Right ventricle myocardium inferior (tissue), 1 donor: ENCODE measurements around the gene DTX4. TPM values are rescaled to one million over a fixed set of nuclear protein-coding genes. Genes with fewer than 3 reads are reported as not detected.

ENCODE experiments used
- ATAC-seq: fragments of 200-7000 bp; cut with Tn5 transposase; one replicate; pipeline ENCODE4 v1.9.1; 2020; ENCODE audit warnings: mild to moderate bottlenecking, moderate library complexity
- DNase-seq: peaks from one replicate; pipeline ENCODE4 v3.0.0; 2021; ENCODE audit errors: missing footprints
- intact Hi-C: fragments of 100-400 bp; cut with DNase I; formaldehyde crosslinking; loops from one replicate; pipeline ENCODE4 v1.11.0; 2022
- total RNA-seq: library from RNA; stranded (reverse); fragmentation: NEBNext Ultra II Directional; extraction: Animal tissue kit (Norgen Biotek cat#: 25700); gene quantifications from one replicate; pipeline ENCODE4 v1.2.1, GENCODE V29; 2021
- donor health status: DM: no; HTN: yes; CAD: no; lungs with severe emphysema.

The DTX4 gene
- total RNA-seq, 1 donor from 2014 or later = 2.1 TPM

DNA sequence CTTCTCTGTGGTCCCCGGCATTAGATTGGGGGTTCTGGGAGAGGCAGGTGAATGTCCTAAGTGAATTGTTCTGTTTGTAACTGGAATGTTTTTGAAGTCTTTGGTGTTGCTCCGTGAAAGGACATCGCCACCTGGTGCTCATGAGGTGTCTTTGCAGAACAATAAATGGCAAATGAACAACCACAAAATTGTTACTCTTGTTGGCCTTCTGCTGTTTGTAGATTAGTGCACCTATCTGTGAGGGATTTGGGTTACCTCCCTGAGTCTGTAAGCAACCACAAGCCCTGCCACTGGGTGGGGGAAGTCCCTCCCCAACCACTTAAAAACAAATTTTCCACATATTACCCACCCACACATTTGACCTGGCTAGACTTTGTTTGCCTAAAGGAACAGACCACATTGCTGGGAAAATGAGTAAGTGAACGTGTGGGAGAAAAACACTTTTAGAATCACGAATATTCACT is 36.1 kb downstream of the DTX4 start:
- ATAC-seq (peak; percentile 64), DNase-seq (no peak)
- intact Hi-C loops = loop anchor here (1.0 to 5.0 kb wide), 2 partner anchors 37 to 74 kb away; no protein-coding TSS in a partner anchor

DNA sequence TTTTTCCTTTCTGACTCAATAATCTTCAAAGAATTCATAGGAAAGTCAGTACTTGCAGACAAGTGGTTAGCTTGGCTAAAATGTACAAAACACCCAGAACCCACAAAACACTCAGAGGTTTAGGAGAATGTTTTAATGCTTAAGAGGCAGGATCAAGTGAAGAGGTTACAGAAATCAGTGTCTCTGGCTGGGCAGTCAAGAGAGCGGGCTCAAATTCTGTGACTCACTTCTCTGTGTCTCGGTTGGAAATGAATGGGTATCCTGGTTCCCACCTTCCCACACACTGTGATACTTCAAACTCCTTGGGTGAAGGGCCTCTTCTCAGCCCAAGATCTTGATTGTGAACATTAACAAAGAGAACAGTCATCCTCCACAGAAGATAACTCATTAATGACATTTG is 37.0 kb downstream of the DTX4 start:
- ATAC-seq (no peak), DNase-seq (no peak)
- intact Hi-C loops = loop anchor here (5.0 kb wide), 1 partner anchor 73 kb away; no protein-coding TSS in a partner anchor

GRCh38 chr11:59212222-59212621 is 40.3 kb downstream of the DTX4 start:
- intact Hi-C loops = no loop called here
- ATAC-seq = no peak
- DNase-seq = no peak

DNA sequence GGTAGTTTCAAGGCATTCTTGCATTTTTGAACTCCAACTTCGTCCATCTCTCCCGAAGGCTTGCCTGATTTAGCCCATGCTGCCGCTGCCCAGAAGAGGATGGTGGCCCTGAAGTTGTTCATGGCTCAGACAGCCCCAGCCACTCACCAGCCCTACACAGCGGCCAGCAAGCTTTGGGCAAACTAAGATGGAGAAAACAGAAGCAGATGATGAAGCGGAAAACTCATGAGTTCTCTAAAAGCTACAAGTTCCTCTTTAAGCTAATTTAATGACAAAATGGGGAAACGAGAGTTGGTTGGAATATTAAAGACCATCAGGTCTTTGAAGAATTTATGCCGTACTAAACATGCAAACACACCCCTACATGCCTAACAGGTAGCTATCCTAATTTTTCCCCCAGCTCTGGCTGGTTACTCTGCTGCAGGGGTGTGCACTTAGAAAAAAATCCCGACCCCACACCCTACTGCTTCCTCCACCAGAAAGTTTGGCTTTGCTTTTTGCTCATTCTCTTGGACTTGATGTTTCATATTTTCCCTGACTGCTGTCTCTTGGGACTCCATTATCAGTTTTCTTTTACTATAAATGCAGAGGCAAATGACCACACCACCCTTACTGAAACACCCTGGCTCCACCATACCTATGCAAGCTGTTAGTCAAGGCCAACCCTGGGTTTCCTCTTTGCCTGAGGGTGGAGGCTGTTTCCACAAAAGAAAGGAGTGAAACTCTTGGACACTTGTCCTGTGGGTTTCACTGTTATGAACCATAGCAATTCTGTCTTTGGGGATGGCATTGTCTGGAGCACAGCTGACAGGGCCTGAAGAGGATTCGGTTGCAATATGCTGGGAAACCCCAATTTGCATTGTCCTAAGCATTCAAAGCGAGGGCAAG is 41.1 kb downstream of the DTX4 start, which contains the start of gene MPEG1:
TSS of gene MPEG1 (minus strand) at position 184 of the 888 bp plus-strand sequence. CDS start at position 122, 62 bp downstream.
- intact Hi-C loops = no loop called here
- peak; percentile 27 for ATAC-seq
- no peak for DNase-seq

GRCh38 chr11:59214141-59214893 is 42.4 kb downstream of the DTX4 start:
- no peak for ATAC-seq
- intact Hi-C loops = no loop called here
- DNase-seq = no peak

DNA sequence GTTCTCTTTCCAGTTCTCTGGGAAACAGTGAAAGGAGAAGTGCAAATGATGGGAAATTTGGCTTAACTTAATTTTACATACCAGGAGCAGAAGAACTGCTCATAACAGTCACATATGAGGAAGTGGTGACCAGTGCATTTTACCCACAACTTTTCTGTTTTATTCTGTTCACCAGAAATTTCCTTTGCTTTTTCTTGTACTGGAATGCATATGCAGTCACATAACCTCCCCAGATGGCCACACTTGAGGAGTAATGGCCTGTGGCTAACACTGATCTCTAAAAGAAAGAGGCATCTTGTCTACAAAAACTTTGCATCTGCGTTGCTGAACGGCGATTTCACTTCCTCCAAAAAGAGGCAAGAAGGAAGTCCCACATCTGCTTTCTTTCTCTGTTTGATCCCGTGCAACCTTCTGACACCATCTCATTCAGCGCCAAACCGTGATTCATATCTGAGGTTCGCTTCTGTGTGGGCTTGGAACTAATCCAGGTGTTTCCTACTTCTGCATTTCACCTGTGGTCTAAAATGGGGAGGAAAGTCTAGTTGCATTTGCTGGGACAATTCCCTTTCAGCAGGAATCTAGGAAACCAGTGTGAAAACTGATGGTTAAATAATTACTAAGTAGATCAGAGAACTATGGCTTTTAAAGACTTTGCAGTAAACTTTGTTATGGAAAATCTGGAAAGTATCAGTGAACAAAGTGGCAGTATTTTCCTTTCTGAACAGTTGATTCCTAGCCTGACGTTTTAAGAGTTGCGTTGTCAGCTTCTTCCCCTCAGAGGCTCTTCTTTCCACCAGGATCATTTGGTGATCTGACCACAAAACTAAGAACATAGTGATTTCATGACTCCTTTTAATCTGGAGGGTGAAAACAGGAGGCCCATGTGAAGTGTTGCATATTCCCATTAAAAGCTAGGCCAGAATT is 45.0 kb downstream of the DTX4 start:
- no peak for DNase-seq
- intact Hi-C loops = no loop called here

DNA sequence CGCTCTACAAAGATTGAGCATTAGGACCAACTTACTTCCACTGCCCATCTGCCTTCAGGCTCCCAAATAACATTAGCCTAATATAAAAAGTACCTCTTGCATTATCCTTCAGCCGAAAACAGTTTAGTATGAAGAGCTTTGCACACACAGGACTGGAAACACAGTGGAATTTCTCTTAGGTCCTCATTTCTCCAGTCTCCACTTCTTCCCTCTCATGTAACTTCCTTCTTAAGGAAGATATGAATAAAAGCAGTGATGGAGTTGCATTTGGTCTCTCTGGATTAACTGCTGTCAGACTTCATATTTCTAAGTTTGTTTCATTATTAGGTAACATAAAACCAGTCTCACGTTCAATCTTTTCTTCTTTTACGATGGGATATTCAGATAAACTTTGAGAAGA is 46.4 kb downstream of the DTX4 start:
- ATAC-seq (no peak), DNase-seq (no peak)
- intact Hi-C loops = no loop called here

More for the DNA sequence above, 45.0 kb downstream of the DTX4 start:
- ATAC-seq = peak; percentile 60

GRCh38 chr11:59218893-59219292 is 47.0 kb downstream of the DTX4 start:
- intact Hi-C loops = no loop called here

DNA sequence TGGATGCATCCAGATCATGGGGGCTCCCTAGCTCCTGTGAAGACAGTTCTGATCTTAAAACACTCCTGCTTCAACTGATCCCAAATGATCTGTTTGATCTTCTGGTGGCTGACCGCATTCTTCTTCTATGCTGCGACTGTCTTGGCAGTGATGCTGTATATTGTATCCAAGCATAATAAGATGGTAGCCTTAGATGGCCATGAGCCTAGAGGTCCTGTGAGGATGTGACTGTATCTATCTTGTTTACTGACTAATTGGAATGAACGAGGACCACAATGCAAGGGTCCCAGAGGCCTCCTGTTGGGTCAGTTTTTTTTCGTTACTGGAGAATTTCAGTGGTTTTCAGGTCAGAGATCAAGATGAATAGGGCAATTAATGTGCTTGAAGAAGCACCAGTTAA is 47.9 kb downstream of the DTX4 start:
- DNase-seq (no peak), ATAC-seq (no peak)
- intact Hi-C loops = no loop called here

More at GRCh38 chr11:59218893-59219292, 47.0 kb downstream of the DTX4 start:
- no peak for ATAC-seq
- DNase-seq = no peak

DNA sequence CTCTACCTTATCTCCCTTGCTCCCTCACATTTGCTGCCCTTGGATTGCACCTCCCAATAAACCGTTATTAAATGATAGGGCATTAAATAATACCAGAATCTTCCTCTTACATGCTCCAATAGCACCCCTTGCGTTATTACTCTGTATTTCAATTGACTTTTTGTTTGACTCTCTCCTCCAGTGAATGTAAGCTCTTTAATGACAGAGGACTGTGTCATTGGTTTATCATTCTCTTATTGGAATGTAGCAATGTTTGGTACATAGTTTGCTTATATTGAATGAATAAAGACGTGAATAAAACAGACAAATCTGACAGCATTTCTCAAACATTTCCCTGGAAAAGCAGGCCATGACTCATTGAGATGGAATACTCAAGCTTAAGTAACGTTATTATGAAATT is 49.5 kb downstream of the DTX4 start:
- DNase-seq (no peak), ATAC-seq (no peak)
- intact Hi-C loops = no loop called here

DNA sequence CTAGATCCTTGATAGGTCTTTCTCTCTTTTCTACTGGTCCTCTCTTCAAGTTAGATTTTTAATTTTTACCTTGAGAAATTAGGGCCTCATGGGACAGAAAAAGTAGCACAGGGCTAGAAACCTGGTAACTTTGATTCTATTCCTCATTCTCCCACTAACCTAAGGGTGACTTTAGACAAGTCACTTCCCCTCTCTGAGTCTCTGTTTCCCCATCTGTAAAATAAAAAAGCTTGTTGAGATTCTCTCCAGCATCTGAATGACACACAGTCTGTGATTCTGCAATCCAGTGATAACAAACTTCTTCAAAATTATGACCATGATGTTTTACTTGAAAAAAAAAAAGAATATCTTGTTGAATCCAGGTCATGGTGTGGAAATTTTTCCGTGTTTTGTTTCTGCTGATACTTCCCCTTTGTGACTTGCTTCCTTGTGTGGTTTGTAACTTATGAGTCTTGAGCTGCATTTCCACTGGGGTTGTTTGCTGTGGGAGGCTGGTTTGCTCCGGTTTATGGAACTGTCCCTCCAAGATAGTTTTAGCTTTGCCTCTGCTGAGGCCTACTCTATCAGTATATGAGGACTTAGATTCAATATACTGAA is 50.6 kb downstream of the DTX4 start:
- no peak for ATAC-seq
- DNase-seq = no peak
- intact Hi-C loops = no loop called here

- no peak for DNase-seq
- intact Hi-C loops = no loop called here
- ATAC-seq = no peak
Observed at GRCh38 chr11:59223177-59223576, 51.2 kb downstream of the DTX4 start.

DNA sequence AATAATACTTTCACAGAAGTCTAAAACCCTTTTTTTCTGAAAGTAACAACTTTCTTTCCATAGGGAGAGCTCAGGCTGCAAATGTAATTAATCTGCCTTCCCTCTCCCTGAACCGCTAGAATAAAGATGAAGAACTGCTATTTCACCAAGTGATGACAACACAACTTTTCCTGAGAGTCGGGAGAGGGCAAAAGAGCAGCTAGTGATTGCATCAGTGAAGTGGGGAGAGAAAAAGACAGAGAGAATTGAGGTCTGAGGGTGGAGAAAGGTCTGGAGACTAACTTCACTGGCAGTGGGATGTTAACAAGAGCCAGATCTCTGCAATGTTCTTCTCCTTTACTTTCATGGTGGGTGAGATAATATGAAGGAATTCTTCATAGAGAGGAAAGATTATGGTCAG is 51.7 kb downstream of the DTX4 start:
- ATAC-seq = no peak
- intact Hi-C loops = no loop called here
- no peak for DNase-seq

GRCh38 chr11:59224351-59224928 is 52.5 kb downstream of the DTX4 start:
- ATAC-seq (peak; percentile 87), DNase-seq (no peak)
- intact Hi-C loops = no loop called here

GRCh38 chr11:59225017-59225416 is 53.1 kb downstream of the DTX4 start:
- ATAC-seq (no peak), DNase-seq (no peak)
- intact Hi-C loops = no loop called here

- no peak for ATAC-seq
- no peak for DNase-seq
- intact Hi-C loops = no loop called here
Observed at GRCh38 chr11:59226396-59226795, 54.5 kb downstream of the DTX4 start.

DNA sequence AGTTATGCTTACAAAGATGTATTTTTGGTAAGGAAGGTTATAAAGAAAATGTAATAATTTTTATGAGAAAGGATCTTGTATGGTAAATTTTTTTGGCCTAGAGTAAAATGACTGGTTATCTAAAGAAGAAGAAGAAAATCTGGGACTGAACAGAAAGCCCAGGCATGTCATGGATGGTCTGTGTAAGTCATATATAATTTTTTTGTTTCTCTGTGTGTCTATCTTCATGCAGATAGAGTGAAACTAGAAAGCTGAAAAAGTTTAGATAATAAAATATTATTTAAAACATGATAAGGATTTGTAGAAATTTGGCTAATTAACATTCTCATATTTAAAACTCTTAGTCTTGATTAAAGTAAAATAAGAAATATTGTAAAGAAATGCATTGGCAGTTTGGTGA is 68.4 kb downstream of the DTX4 start:
- intact Hi-C loops = no loop called here
- DNase-seq (no peak), ATAC-seq (no peak)

DNA sequence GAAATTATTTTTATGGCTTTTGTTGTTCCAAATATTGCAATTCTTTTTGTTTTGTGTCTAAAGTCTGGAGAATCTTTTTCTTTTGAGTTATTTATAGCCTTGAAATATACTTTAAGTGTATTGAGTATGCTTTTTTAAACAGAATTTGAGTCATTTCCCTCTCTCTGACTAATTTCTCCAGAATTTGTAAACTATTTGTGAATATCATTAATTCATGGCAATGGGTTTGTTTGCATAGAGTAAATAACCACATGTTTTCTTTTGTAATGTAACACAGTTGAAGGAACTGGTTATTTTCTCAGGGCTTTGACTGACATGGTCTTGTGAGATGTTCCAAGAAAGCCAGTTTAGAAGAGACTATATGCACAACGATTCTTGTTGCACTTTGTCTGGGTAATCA is 71.7 kb downstream of the DTX4 start:
- ATAC-seq = no peak
- intact Hi-C loops = no loop called here
- no peak for DNase-seq
